Ascending aorta (tissue), 2 donors: Measurements from ENCODE around the gene ASAH2. TPM values are rescaled to one million over a fixed set of nuclear protein-coding genes. Genes with fewer than 3 reads are reported as not detected.
"Not testable (repeated sequence)": the region's sequence is repeated elsewhere in the genome, so short reads cannot be mapped to it uniquely, and the experiment has no call there.

Experiments
- DNase-seq, 2 donors: peaks; one replicate each; pipeline ENCODE4 v3.0.0-alpha.2; 2019; ENCODE audit warnings: low spot score in 2 of 2
- H3K27ac ChIP-seq, 2 donors: fragments of 200-600 bp; sonication (generic); one replicate each; pipeline ENCODE4 v1.5.1; 2016 to 2017; ENCODE audit warnings: mild to moderate bottlenecking in 1 of 2
- H3K27me3 ChIP-seq: fragments of 200-600 bp; sonication (generic); one replicate; pipeline ENCODE4 v1.5.1; 2017
- H3K36me3 ChIP-seq, 2 donors: fragments of 200-600 bp; sonication (generic); one replicate each; pipeline ENCODE4 v1.5.1; 2016
- H3K4me1 ChIP-seq, 2 donors: fragments of 200-600 bp; sonication (generic); one replicate each; pipeline ENCODE4 v1.5.1; 2016 to 2017; ENCODE audit warnings: mild to moderate bottlenecking in 1 of 2
- H3K4me3 ChIP-seq, 2 donors: fragments of 200-600 bp; sonication (generic); one replicate each; pipeline ENCODE4 v1.5.1; 2016 to 2017; ENCODE audit warnings: mild to moderate bottlenecking in 1 of 2
- H3K9me3 ChIP-seq, 2 donors: fragments of 200-600 bp; sonication (generic); one replicate each; pipeline ENCODE4 v1.5.1; 2016
- intact Hi-C: fragments of 100-400 bp; cut with DNase I; formaldehyde crosslinking; loops from one replicate; pipeline ENCODE4 v1.15.1; 2023
- total RNA-seq: library from RNA; depleted of rRNA; stranded (reverse); fragments of >200 nt; gene quantifications from one replicate; pipeline ENCODE4 v1.1.0, GENCODE V29; 2016
- TF ChIP-seq, protein P1 (sequence below), 3 experiments: fragments of 200-600 bp in 2 of 3; fragments of 450-650 bp in 1 of 3; sonication (generic) in 2 of 3; IDR thresholded peaks; one replicate each; pipeline ENCODE4 v1.5.1; 2016 to 2019; ENCODE audit warnings: antibody characterized with exemption in 3 of 3, mild to moderate bottlenecking in 1 of 3, moderate library complexity in 1 of 3

ASAH2 gene
- total RNA-seq, 1 donor from 2014 or later: 0.21 TPM

DNA sequence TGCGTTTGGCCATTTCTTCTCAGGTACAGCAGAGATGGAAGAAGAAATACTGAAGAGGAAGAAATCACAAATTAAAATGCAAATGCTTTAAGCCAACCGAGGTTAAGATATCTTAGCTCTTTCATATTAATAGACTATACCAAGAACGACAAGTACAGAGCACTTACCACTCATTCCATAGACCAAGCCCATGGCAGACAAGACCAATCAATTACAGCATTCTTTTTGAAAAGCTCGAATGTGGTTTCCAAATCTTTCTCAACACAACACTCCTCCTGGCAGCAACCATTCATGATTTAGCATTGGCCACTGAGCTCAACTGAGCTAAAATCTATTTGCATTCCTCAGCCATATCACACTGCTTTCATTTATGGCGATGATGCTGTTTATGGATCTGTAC lies 2.7 kb downstream of the ASAH2 start:
- no peak overlapping the region for H3K4me3 ChIP-seq
- no peaks in the 10 kb centered on the region for H3K4me1 ChIP-seq
- DNase-seq: no peak
- intact Hi-C loops: no loop called here
- no peak overlapping the region for H3K27ac ChIP-seq
- H3K36me3 ChIP-seq: no peaks in the 10 kb centered on the region
- no peaks in the 10 kb centered on the region for H3K9me3 ChIP-seq
- no peaks in the 10 kb centered on the region for H3K27me3 ChIP-seq
- TF ChIP-seq, protein P1, sequence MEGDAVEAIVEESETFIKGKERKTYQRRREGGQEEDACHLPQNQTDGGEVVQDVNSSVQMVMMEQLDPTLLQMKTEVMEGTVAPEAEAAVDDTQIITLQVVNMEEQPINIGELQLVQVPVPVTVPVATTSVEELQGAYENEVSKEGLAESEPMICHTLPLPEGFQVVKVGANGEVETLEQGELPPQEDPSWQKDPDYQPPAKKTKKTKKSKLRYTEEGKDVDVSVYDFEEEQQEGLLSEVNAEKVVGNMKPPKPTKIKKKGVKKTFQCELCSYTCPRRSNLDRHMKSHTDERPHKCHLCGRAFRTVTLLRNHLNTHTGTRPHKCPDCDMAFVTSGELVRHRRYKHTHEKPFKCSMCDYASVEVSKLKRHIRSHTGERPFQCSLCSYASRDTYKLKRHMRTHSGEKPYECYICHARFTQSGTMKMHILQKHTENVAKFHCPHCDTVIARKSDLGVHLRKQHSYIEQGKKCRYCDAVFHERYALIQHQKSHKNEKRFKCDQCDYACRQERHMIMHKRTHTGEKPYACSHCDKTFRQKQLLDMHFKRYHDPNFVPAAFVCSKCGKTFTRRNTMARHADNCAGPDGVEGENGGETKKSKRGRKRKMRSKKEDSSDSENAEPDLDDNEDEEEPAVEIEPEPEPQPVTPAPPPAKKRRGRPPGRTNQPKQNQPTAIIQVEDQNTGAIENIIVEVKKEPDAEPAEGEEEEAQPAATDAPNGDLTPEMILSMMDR (IDR thresholded peaks at IDR 0.05): no peak

DNA sequence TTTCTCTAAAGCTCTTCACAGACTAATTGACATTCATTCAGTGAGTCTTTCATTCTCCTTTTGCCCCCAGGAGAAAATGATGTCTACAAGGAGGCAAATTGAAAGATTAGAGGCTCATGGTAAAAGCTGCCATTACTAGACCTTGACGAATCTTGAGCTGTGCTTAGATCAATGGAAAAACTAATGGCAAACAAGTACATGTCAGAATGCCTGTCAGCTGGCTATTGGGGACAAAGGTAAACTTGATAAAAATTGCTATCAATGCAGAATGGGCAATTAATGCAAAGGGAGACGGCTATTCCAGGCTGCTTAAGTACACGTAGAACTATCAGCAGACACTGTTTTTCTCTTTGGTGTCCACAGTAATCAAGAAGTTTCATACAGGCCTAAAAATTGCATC lies 3.3 kb downstream of the ASAH2 start:
- no peak for DNase-seq
- TF ChIP-seq, protein P1 (IDR thresholded peaks at IDR 0.05): no peak
- Histone ChIP-seq H3K36me3 (no peaks in the 10 kb centered on the region), H3K27me3 (no peaks in the 10 kb centered on the region), H3K4me1 (no peaks in the 10 kb centered on the region), H3K9me3 (no peaks in the 10 kb centered on the region), H3K27ac (no peak overlapping the region), H3K4me3 (no peak overlapping the region)
- intact Hi-C loops: no loop called here

DNA sequence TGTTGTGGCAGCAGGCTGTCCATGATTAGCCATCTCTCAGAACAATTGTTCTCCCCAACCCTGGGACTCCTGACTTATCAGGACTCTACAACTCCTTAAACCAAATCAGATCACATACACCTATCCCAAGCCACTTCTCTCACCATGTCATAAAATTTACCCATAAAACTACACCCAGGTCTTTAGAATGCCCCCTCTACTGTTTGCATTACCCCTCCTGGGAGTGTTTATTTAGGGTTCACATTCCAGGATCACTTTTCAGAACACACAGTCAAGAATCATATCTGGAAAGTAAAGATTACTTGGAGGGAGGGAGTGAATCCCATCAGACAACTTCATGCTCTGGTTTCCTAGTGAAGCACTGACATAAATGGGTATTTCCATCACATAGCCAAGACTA lies 7.1 kb downstream of the ASAH2 start:
- Histone ChIP-seq H3K4me3 (no peak overlapping the region), H3K27me3 (no peaks in the 10 kb centered on the region), H3K27ac (no peak overlapping the region), H3K4me1 (no peaks in the 10 kb centered on the region), H3K9me3 (no peaks in the 10 kb centered on the region), H3K36me3 (no peaks in the 10 kb centered on the region)
- no peak for DNase-seq
- TF ChIP-seq, protein P1 (IDR thresholded peaks at IDR 0.05): no peak
- intact Hi-C loops: no loop called here

DNA sequence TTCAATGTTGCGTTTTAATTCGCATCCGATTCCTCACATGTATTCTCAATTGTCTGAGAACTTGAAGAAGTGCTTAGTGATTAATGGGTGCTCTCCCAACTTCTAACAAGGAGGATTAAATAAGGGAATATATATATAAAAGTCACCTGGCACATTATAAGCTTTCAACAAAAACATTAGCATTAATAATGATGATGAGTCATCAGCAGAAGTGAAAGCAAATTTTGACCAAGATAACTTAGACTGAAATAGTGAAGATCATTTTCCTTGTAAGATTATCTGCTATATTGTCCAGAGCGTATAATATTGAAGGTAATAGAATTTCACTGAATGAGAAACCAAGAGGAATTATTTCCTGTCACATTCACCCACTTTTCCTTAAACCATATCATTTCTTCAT lies 8.5 kb downstream of the ASAH2 start:
- H3K9me3 ChIP-seq: no peaks in the 10 kb centered on the region
- no peaks in the 10 kb centered on the region for H3K27me3 ChIP-seq
- no peak overlapping the region for H3K27ac ChIP-seq
- DNase-seq: no peak
- no peaks in the 10 kb centered on the region for H3K4me1 ChIP-seq
- intact Hi-C loops: no loop called here
- TF ChIP-seq, protein P1 (IDR thresholded peaks at IDR 0.05): no peak
- no peaks in the 10 kb centered on the region for H3K36me3 ChIP-seq
- H3K4me3 ChIP-seq: no peak overlapping the region

DNA sequence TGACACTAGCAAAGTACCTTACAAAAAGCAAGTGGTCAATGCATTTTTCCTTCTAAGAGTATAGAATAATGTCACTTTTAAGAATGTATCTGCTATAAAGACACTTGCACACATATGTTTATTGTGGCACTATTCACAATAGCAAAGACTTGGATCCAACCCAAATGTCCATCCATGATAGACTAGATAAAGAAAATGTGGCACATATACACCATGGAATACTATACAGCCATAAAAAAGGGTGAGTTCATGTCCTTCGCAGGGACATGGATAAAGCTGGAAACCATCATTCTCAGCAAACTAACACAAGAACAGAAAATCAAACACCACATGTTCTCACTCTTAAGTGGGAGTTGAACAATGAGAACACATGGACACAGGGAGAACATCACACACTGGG lies 9.8 kb downstream of the ASAH2 start:
- H3K36me3 ChIP-seq, H3K9me3 ChIP-seq, DNase-seq, H3K27me3 ChIP-seq, H3K4me3 ChIP-seq, intact Hi-C loops, H3K27ac ChIP-seq, H3K4me1 ChIP-seq: not testable (repeated sequence)

DNA sequence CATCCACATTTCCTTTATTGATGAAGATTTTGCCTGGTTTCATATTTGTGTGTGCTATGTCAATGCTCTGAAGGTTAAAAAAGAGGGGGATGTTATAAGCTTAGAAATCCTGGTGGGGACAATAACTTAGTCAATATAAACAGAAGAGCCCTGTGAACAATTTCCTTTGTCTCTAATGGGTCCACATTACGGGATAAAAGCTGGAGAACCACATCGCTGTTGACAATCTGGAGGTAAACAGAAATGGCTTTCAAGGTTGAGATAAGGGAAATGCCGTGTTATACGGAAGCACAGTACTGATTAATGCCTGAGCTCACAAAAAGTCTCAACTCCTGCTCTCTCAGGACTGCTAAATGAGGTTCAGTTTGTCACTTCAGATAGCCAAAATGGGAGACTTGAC lies 16.8 kb downstream of the ASAH2 start:
- intact Hi-C loops: no loop called here
- no peak for DNase-seq
- Histone ChIP-seq H3K27ac (no peak overlapping the region), H3K9me3 (no peaks in the 10 kb centered on the region), H3K4me3 (no peak overlapping the region), H3K36me3 (no peaks in the 10 kb centered on the region), H3K27me3 (no peaks in the 10 kb centered on the region), H3K4me1 (no peaks in the 10 kb centered on the region)
- TF ChIP-seq, protein P1 (IDR thresholded peaks at IDR 0.05): no peak
